NCI-H82 treated with DMSO at 0.1 percent for 48 hours (cell line): ENCODE measurements around the gene BTBD9.

ENCODE experiments used
- DNase-seq: peaks from one replicate; lab custom pipeline; 2025; ENCODE audit not compliant: unreplicated experiment; lab: John Stamatoyannopoulos, UW

The BTBD9 gene

GRCh38 chr6:38566295-38567030 is 73.3 kb downstream of the BTBD9 start:
- no peak for DNase-seq

- no peak for DNase-seq
These were observed 75.4 kb downstream of the BTBD9 start for GRCh38 chr6:38564301-38564700.

- DNase-seq = no peak
These were observed 84.1 kb downstream of the BTBD9 start for GRCh38 chr6:38555606-38556005.

- no peak for DNase-seq
These were observed 84.9 kb downstream of the BTBD9 start for GRCh38 chr6:38554700-38555413.

- no peak for DNase-seq
These were observed 85.7 kb downstream of the BTBD9 start for GRCh38 chr6:38554014-38554413.

GRCh38 chr6:38552121-38552520 is 87.6 kb downstream of the BTBD9 start:
- DNase-seq = no peak

- peak; percentile 25 for DNase-seq
These were observed 89.9 kb downstream of the BTBD9 start for GRCh38 chr6:38549795-38550194.

- no peak for DNase-seq
These were observed 90.5 kb downstream of the BTBD9 start for GRCh38 chr6:38549180-38549579.

GRCh38 chr6:38543022-38543421 is 96.7 kb downstream of the BTBD9 start:
- no peak for DNase-seq

GRCh38 chr6:38542031-38542430 is 97.7 kb downstream of the BTBD9 start:
- DNase-seq = no peak

GRCh38 chr6:38533064-38533463 is 106.7 kb downstream of the BTBD9 start:
- no peak for DNase-seq

GRCh38 chr6:38531134-38531533 is 108.6 kb downstream of the BTBD9 start:
- no peak for DNase-seq

GRCh38 chr6:38528196-38528965 is 111.3 kb downstream of the BTBD9 start:
- no peak for DNase-seq

GRCh38 chr6:38527371-38527770 is 112.4 kb downstream of the BTBD9 start:
- DNase-seq = no peak

- no peak for DNase-seq
These were observed 113.8 kb downstream of the BTBD9 start for GRCh38 chr6:38525888-38526287.

GRCh38 chr6:38524436-38525145 is 115.1 kb downstream of the BTBD9 start:
- no peak for DNase-seq

- no peak for DNase-seq
These were observed 117.4 kb downstream of the BTBD9 start for GRCh38 chr6:38522322-38522721.

- no peak for DNase-seq
These were observed 121.0 kb downstream of the BTBD9 start for GRCh38 chr6:38518511-38519304.

GRCh38 chr6:38517005-38517404 is 122.7 kb downstream of the BTBD9 start:
- DNase-seq = no peak

- no peak for DNase-seq
These were observed 125.3 kb downstream of the BTBD9 start for GRCh38 chr6:38514399-38514798.
